ENCODE measurements around the gene PLXNA4. TPM values are rescaled to one million over a fixed set of nuclear protein-coding genes. Genes with fewer than 3 reads are reported as not detected.

PLXNA4 gene
- total RNA-seq, 1 experiment from 2014 or later: 0.10 TPM

- ATAC-seq: no peak
- ChIA-PET CTCF (no interaction called here), POLR2A (no interaction called here)
- H3K27ac ChIP-seq (ENCODE audit: low read length): no peak overlapping the region
- DNase-seq (ENCODE audit: low read depth, low spot score): no peak
- H3K4me3 ChIP-seq (ENCODE audit: low read depth in 2 of 2, low read length in 2 of 2): no peak overlapping the region
- no TSS peak for BruUV-seq (replicated peaks)
- H3K36me3 ChIP-seq (ENCODE audit: control insufficient read depth, insufficient read depth, low read length): no peaks in the 10 kb centered on the region
- intact Hi-C loops (cut with micrococcal nuclease; ENCODE audit: unreplicated experiment) (no loop called here), in situ Hi-C loops (cut with HindIII; ENCODE audit: low pct_unique_long_range_greater_than_20kb, low sequenced_read_pairs) (no loop called here)
- no peaks in the 10 kb centered on the region for H3K9me3 ChIP-seq (ENCODE audit: control insufficient read depth, insufficient read depth, low read depth, low read length)
- TF ChIP-seq REST (IDR thresholded peaks at IDR 0.05; ENCODE audit: insufficient read depth in 1 of 2, low read depth in 2 of 2, low read length in 1 of 2): no peak
- no peak for TF ChIP-seq SIN3A (IDR thresholded peaks at IDR 0.05; ENCODE audit: borderline replicate concordance, insufficient read depth, low read depth, low read length)
- TF ChIP-seq CTCF (IDR thresholded peaks at IDR 0.05): no peak
- TF ChIP-seq POLR2AphosphoS5 (IDR thresholded peaks at IDR 0.05; ENCODE audit: low read depth, low read length): no peak
- TF ChIP-seq TCF7L2 (IDR thresholded peaks at IDR 0.05; ENCODE audit: low read depth, low read length): no peak
- no peaks in the 10 kb centered on the region; the same call in 1 of the 2 replicates for H3K4me1 ChIP-seq (ENCODE audit: control insufficient read depth, insufficient read depth, low read length)
- H3K27me3 ChIP-seq (ENCODE audit: control insufficient read depth, insufficient read depth, low read length): no peaks in the 10 kb centered on the region; the same call in 1 of the 2 replicates
Measured at GRCh38 chr7:132148876-132149275, 427.4 kb downstream of the PLXNA4 start.

- CTCF ChIA-PET: no interaction called here
- Histone ChIP-seq H3K36me3 (ENCODE audit: control insufficient read depth, insufficient read depth, low read length) (no peaks in the 10 kb centered on the region), H3K4me3 (ENCODE audit: low read depth in 2 of 2, low read length in 2 of 2) (no peak overlapping the region), H3K27me3 (ENCODE audit: control insufficient read depth, insufficient read depth, low read length) (no peaks in the 10 kb centered on the region), H3K9me3 (ENCODE audit: control insufficient read depth, insufficient read depth, low read depth, low read length) (no peaks in the 10 kb centered on the region), H3K27ac (ENCODE audit: low read length) (no peak overlapping the region), H3K4me1 (ENCODE audit: control insufficient read depth, insufficient read depth, low read length) (no peaks in the 10 kb centered on the region; the same call in 1 of the 2 replicates)
- no peak for TF ChIP-seq SIN3A (IDR thresholded peaks at IDR 0.05; ENCODE audit: borderline replicate concordance, insufficient read depth, low read depth, low read length)
- TF ChIP-seq POLR2AphosphoS5 (IDR thresholded peaks at IDR 0.05; ENCODE audit: low read depth, low read length): no peak
- no peak for TF ChIP-seq REST (IDR thresholded peaks at IDR 0.05; ENCODE audit: insufficient read depth in 1 of 2, low read depth in 2 of 2, low read length in 1 of 2)
- no peak for TF ChIP-seq CTCF (IDR thresholded peaks at IDR 0.05)
- TF ChIP-seq TCF7L2 (IDR thresholded peaks at IDR 0.05; ENCODE audit: low read depth, low read length): no peak
- POLR2A ChIA-PET: no interaction called here
- DNase-seq (ENCODE audit: low read depth, low spot score) (peak; percentile 72), ATAC-seq (peak; percentile 89)
- in situ Hi-C loops (cut with HindIII; ENCODE audit: low pct_unique_long_range_greater_than_20kb, low sequenced_read_pairs): no loop called here
- intact Hi-C loops (cut with micrococcal nuclease; ENCODE audit: unreplicated experiment): no loop called here
- no TSS peak for BruUV-seq (replicated peaks)
Measured at GRCh38 chr7:132145466-132145865, 430.8 kb downstream of the PLXNA4 start.

Measured in Panc1 (cell line).